Mesenchymal stem cell (in vitro differentiated cells and primary cell): ENCODE data around the gene ST3GAL5.

ENCODE experiments used
- DNase-seq: peaks from one replicate; pipeline ENCODE4 v3.0.0-alpha.2; 2013
- H2AFZ ChIP-seq: one replicate; pipeline ENCODE4 v1.6.1; 2013; ENCODE audit warnings: low read depth, mild to moderate bottlenecking, control low read depth, inconsistent platforms, low read length, moderate library complexity
- H2AK5ac ChIP-seq: 2 replicates; pipeline ENCODE4 v1.6.1; 2013; ENCODE audit warnings: low read length, moderate library complexity, mild to moderate bottlenecking, inconsistent platforms; ENCODE audit not compliant: severe bottlenecking
- H2BK120ac ChIP-seq: one replicate; pipeline ENCODE4 v1.6.1; 2013; ENCODE audit warnings: low read depth, mild to moderate bottlenecking, inconsistent platforms, low read length, moderate library complexity
- H2BK12ac ChIP-seq, 2 experiments: one replicate each; pipeline ENCODE4 v1.6.1; 2013; ENCODE audit warnings: inconsistent platforms in 2 of 2, low read length in 2 of 2, mild to moderate bottlenecking in 2 of 2, moderate library complexity in 2 of 2, control low read depth in 1 of 2
- H2BK15ac ChIP-seq: one replicate; pipeline ENCODE4 v1.6.1; 2013; ENCODE audit warnings: mild to moderate bottlenecking, low read depth, inconsistent platforms; ENCODE audit not compliant: poor library complexity, severe bottlenecking
- H2BK5ac ChIP-seq: 2 replicates; pipeline ENCODE4 v1.6.1; 2013; ENCODE audit warnings: low read depth, mild to moderate bottlenecking, low read length, control low read depth, inconsistent platforms; ENCODE audit not compliant: poor library complexity, severe bottlenecking
- H3K14ac ChIP-seq, 2 experiments: one replicate each; pipeline ENCODE4 v1.6.1; 2013; ENCODE audit warnings: inconsistent platforms in 2 of 2, low read length in 2 of 2, control low read depth in 1 of 2, mild to moderate bottlenecking in 1 of 2, moderate library complexity in 1 of 2
- H3K18ac ChIP-seq, 2 experiments: one replicate each; pipeline ENCODE4 v1.6.1; 2013; ENCODE audit warnings: inconsistent platforms in 2 of 2, low read length in 2 of 2, control low read depth in 1 of 2, low read depth in 1 of 2, mild to moderate bottlenecking in 1 of 2
- H3K23ac ChIP-seq, 2 experiments: one replicate each; pipeline ENCODE4 v1.6.1; 2013; ENCODE audit warnings: inconsistent platforms in 2 of 2, low read length in 2 of 2, mild to moderate bottlenecking in 2 of 2, moderate library complexity in 2 of 2, control low read depth in 1 of 2
- H3K27ac ChIP-seq: 2 replicates; pipeline ENCODE4 v1.5.1; 2013; ENCODE audit warnings: mild to moderate bottlenecking, moderate library complexity, low read length, control low read depth, inconsistent platforms; ENCODE audit not compliant: poor library complexity, severe bottlenecking
- H3K27me3 ChIP-seq, 2 experiments: 2 replicates each; pipeline versions ENCODE4 v1.6.1 to v1.7.0; 2013; ENCODE audit warnings: low read length in 2 of 2, mild to moderate bottlenecking in 2 of 2, moderate library complexity in 2 of 2, control low read depth in 1 of 2, inconsistent platforms in 1 of 2; ENCODE audit not compliant: control insufficient read depth in 1 of 2, insufficient read depth in 1 of 2
- H3K36me3 ChIP-seq, 2 experiments: 2 replicates each; pipeline versions ENCODE4 v1.6.1 to v1.7.0; 2013; ENCODE audit warnings: low read length in 2 of 2, control low read depth in 1 of 2, inconsistent platforms in 1 of 2, low read depth in 1 of 2, mild to moderate bottlenecking in 1 of 2; ENCODE audit not compliant: insufficient read depth in 2 of 2, control insufficient read depth in 1 of 2
- H3K4ac ChIP-seq, 2 experiments: one replicate each; pipeline ENCODE4 v1.6.1; 2013; ENCODE audit warnings: inconsistent platforms in 2 of 2, low read length in 2 of 2, mild to moderate bottlenecking in 2 of 2, moderate library complexity in 2 of 2, control low read depth in 1 of 2, low read depth in 1 of 2
- H3K4me1 ChIP-seq: 2 replicates; pipeline ENCODE4 v1.6.1; 2013; ENCODE audit warnings: low read depth, low read length, control low read depth; ENCODE audit not compliant: control insufficient read depth, insufficient read depth
- H3K4me2 ChIP-seq: 2 replicates; pipeline ENCODE4 v1.6.1; 2013; ENCODE audit warnings: low read length, mild to moderate bottlenecking, inconsistent platforms; ENCODE audit not compliant: poor library complexity, severe bottlenecking
- H3K4me3 ChIP-seq, 2 experiments: 2 replicates each; pipeline versions ENCODE4 v1.5.1 to v1.7.0; 2013; ENCODE audit warnings: low read length in 2 of 2, mild to moderate bottlenecking in 2 of 2, control low read depth in 1 of 2, low read depth in 1 of 2; ENCODE audit not compliant: insufficient read depth in 1 of 2
- H3K79me1 ChIP-seq: replicated peaks from 2 replicates; pipeline ENCODE4 v1.6.1; 2013; ENCODE audit warnings: mild to moderate bottlenecking, control low read depth, low read length, inconsistent platforms; ENCODE audit not compliant: poor library complexity, severe bottlenecking
- H3K9ac ChIP-seq: 2 replicates; pipeline ENCODE4 v1.7.0; 2013; ENCODE audit warnings: mild to moderate bottlenecking, low read length, moderate library complexity
- H3K9me3 ChIP-seq: 2 replicates; pipeline ENCODE4 v1.7.0; 2013; ENCODE audit warnings: mild to moderate bottlenecking, low read length; ENCODE audit not compliant: control insufficient read depth
- H4K8ac ChIP-seq: one replicate; pipeline ENCODE4 v1.6.1; 2013; ENCODE audit warnings: inconsistent platforms, mild to moderate bottlenecking, low read length, moderate library complexity
- H4K91ac ChIP-seq: one replicate; pipeline ENCODE4 v1.6.1; 2013; ENCODE audit warnings: mild to moderate bottlenecking, low read length, inconsistent platforms
- WGBS: methylation state at CpG from one replicate; pipeline ENCODE4 v1.1.7; 2013; ENCODE audit warnings: mixed read lengths; 5-methylcytosine and 5-hydroxymethylcytosine counted together

ST3GAL5 gene

GRCh38 chr2:85797263-85797660 lies 91.5 kb downstream of the ST3GAL5 start:
- Histone ChIP-seq H3K27ac (no peak overlapping the region), H3K27me3 (peaks cover 6% of the 10 kb centered on the region in 2 experiments), H3K23ac (no peak overlapping the region), H2BK120ac (no peak overlapping the region), H4K91ac (peak overlapping the region; percentile 77), H3K4me1 (peaks cover 34% of the 10 kb centered on the region), H3K9ac (no peak overlapping the region), H2BK5ac (no peak overlapping the region), H2BK12ac (peak overlapping the region in 1 of 2 experiments; percentile 17), H2AFZ (no peak overlapping the region), H4K8ac (peak overlapping the region; percentile 37), H3K18ac (no peak overlapping the region), H3K14ac (no peak overlapping the region), H3K9me3 (peaks cover 7% of the 10 kb centered on the region), H2AK5ac (no peak overlapping the region), H3K36me3 (no peaks in the 10 kb centered on the region), H3K4ac (no peak overlapping the region), H3K79me1 (no peaks in the 10 kb centered on the region), H2BK15ac (no peak overlapping the region), H3K4me2 (no peak overlapping the region), H3K4me3 (no peak overlapping the region)
- 95% methylated on average over 13 of the region's 13 CpGs for WGBS
- no peak for DNase-seq

GRCh38 chr2:85796341-85797262 lies 92.2 kb downstream of the ST3GAL5 start:
- Histone ChIP-seq H2BK5ac (no peak overlapping the region), H3K4ac (no peak overlapping the region), H3K14ac (peak overlapping the region in 1 of 2 experiments; percentile 26), H3K79me1 (no peaks in the 10 kb centered on the region), H3K27me3 (peaks cover 6 to 7% of the 10 kb centered on the region in 2 experiments), H3K4me1 (peaks cover 40% of the 10 kb centered on the region), H3K23ac (peak overlapping the region in 1 of 2 experiments; percentile 46), H2BK12ac (peak overlapping the region; percentile 28 to 83), H3K27ac (no peak overlapping the region), H3K18ac (peak overlapping the region; percentile 4 to 44), H3K9ac (no peak overlapping the region), H2AFZ (no peak overlapping the region), H2AK5ac (peak overlapping the region; percentile 60), H4K91ac (peak overlapping the region; percentile 44), H3K9me3 (peaks cover 7% of the 10 kb centered on the region), H2BK120ac (peak overlapping the region; percentile 36), H2BK15ac (no peak overlapping the region), H3K36me3 (no peaks in the 10 kb centered on the region), H3K4me2 (no peak overlapping the region), H3K4me3 (no peak overlapping the region), H4K8ac (no peak overlapping the region)
- WGBS = 76% methylated on average over 22 of the region's 22 CpGs
- peak; percentile 14 for DNase-seq

- Histone ChIP-seq H3K18ac (peak overlapping the region in 1 of 2 experiments; percentile 44), H3K14ac (peak overlapping the region in 1 of 2 experiments; percentile 30), H2BK12ac (peak overlapping the region in 1 of 2 experiments; percentile 81), H3K27me3 (peaks cover 6 to 13% of the 10 kb centered on the region in 2 experiments), H3K9me3 (peaks cover 2% of the 10 kb centered on the region), H3K4me2 (no peak overlapping the region), H4K91ac (peak overlapping the region; percentile 54), H3K4me1 (peaks cover 41% of the 10 kb centered on the region), H3K36me3 (no peaks in the 10 kb centered on the region), H3K23ac (no peak overlapping the region), H3K4me3 (no peak overlapping the region), H2AFZ (no peak overlapping the region), H2BK15ac (peak overlapping the region; percentile 64), H2BK120ac (no peak overlapping the region), H4K8ac (no peak overlapping the region), H2AK5ac (peak overlapping the region; percentile 60), H3K4ac (peak overlapping the region in 1 of 2 experiments; percentile 9), H3K79me1 (no peaks in the 10 kb centered on the region), H2BK5ac (no peak overlapping the region), H3K9ac (no peak overlapping the region), H3K27ac (no peak overlapping the region)
- WGBS = 95% methylated on average over 5 of the region's 6 CpGs
- DNase-seq = no peak
Observed at GRCh38 chr2:85796046-85796340, 92.8 kb downstream of the ST3GAL5 start.

GRCh38 chr2:85795331-85796045 lies 93.3 kb downstream of the ST3GAL5 start:
- Histone ChIP-seq H4K91ac (peak overlapping the region; percentile 54), H3K4me1 (peaks cover 44% of the 10 kb centered on the region), H2AK5ac (peak overlapping the region; percentile 60), H3K4ac (peak overlapping the region in 1 of 2 experiments; percentile 9), H3K36me3 (no peaks in the 10 kb centered on the region), H3K9me3 (no peaks in the 10 kb centered on the region), H4K8ac (no peak overlapping the region), H3K27ac (no peak overlapping the region), H3K27me3 (peaks cover 6 to 15% of the 10 kb centered on the region in 2 experiments), H2BK15ac (peak overlapping the region; percentile 64), H3K18ac (peak overlapping the region in 1 of 2 experiments; percentile 44), H2BK120ac (no peak overlapping the region), H3K79me1 (no peaks in the 10 kb centered on the region), H2AFZ (no peak overlapping the region), H2BK12ac (peak overlapping the region in 1 of 2 experiments; percentile 81), H3K4me3 (no peak overlapping the region), H2BK5ac (no peak overlapping the region), H3K4me2 (no peak overlapping the region), H3K9ac (no peak overlapping the region), H3K23ac (no peak overlapping the region), H3K14ac (peak overlapping the region in 1 of 2 experiments; percentile 30)
- 84% methylated on average over 20 of the region's 20 CpGs for WGBS
- DNase-seq = no peak
